ENCODE results near the gene LRSAM1.

Gene LRSAM1

DNA sequence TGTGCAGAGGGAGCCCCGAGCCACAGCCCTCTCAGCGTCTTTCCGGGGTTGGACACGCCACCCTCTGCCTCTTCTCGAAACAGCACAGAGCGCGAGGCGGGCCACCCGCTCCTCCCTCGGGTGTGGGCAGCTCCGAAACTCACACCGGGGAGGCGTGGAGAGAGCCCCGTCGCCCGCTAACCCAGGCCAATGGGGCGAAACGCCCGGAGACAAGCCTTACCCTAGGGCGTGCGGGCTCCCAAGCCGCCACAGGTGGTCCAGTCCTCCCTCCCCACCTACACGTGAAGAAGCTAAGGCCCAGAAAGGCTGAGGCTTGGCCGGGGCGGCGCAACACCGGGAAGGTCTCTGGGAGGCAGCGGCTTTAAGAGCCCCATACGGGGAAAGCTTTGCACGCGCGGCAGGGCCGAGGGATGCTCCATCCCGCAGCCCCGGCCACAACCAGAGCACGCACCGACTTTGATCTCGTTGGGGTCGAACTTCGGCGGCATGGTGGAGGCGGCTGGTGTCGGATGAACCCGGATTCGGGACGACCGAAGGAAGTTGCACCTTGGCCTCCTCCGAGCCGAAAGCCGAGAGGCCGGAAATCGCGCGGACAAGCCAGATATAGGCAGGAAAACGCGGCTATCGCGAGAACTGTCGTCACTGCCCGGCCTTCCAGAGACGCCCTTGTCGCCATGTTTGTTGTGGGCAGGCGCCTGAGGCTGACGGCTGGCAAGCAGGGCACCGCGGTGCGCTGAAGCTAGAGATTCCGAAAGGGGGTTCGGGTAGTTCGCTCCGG lies at the start of gene LRSAM1, which contains the start of gene RPL12:
LRSAM1 (plus strand) TSS at position 681 of the 778 bp plus-strand sequence. CDS start 3,018 bp downstream, outside the sequence.
RPL12 (minus strand) TSS at position 577 of the 778 bp plus-strand sequence; CDS start at position 488, 89 bp downstream.
- peak; percentile 73 for ATAC-seq
- TF ChIP-seq GLIS3 (CRISPR knock-in tag; IDR thresholded peaks at IDR 0.05) (peak; percentile 89), ZNF8 (CRISPR knock-in tag; IDR thresholded peaks at IDR 0.05) (no peak), ZFP30 (CRISPR knock-in tag; IDR thresholded peaks at IDR 0.05) (0 out of 2 replicates have a peak, but pooled peaks have one; percentile 29), ARNTL (CRISPR knock-in tag; IDR thresholded peaks at IDR 0.05; ENCODE audit: borderline replicate concordance, low read depth) (no peak)
- TF ChIP-seq, protein P1, sequence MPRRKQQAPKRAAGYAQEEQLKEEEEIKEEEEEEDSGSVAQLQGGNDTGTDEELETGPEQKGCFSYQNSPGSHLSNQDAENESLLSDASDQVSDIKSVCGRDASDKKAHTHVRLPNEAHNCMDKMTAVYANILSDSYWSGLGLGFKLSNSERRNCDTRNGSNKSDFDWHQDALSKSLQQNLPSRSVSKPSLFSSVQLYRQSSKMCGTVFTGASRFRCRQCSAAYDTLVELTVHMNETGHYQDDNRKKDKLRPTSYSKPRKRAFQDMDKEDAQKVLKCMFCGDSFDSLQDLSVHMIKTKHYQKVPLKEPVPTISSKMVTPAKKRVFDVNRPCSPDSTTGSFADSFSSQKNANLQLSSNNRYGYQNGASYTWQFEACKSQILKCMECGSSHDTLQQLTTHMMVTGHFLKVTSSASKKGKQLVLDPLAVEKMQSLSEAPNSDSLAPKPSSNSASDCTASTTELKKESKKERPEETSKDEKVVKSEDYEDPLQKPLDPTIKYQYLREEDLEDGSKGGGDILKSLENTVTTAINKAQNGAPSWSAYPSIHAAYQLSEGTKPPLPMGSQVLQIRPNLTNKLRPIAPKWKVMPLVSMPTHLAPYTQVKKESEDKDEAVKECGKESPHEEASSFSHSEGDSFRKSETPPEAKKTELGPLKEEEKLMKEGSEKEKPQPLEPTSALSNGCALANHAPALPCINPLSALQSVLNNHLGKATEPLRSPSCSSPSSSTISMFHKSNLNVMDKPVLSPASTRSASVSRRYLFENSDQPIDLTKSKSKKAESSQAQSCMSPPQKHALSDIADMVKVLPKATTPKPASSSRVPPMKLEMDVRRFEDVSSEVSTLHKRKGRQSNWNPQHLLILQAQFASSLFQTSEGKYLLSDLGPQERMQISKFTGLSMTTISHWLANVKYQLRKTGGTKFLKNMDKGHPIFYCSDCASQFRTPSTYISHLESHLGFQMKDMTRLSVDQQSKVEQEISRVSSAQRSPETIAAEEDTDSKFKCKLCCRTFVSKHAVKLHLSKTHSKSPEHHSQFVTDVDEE (CRISPR knock-in tag; IDR thresholded peaks at IDR 0.05) = 0 out of 2 replicates have a peak, but pooled peaks have one; percentile 48
- TF ChIP-seq, protein P2, sequence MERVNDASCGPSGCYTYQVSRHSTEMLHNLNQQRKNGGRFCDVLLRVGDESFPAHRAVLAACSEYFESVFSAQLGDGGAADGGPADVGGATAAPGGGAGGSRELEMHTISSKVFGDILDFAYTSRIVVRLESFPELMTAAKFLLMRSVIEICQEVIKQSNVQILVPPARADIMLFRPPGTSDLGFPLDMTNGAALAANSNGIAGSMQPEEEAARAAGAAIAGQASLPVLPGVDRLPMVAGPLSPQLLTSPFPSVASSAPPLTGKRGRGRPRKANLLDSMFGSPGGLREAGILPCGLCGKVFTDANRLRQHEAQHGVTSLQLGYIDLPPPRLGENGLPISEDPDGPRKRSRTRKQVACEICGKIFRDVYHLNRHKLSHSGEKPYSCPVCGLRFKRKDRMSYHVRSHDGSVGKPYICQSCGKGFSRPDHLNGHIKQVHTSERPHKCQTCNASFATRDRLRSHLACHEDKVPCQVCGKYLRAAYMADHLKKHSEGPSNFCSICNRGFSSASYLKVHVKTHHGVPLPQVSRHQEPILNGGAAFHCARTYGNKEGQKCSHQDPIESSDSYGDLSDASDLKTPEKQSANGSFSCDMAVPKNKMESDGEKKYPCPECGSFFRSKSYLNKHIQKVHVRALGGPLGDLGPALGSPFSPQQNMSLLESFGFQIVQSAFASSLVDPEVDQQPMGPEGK (CRISPR knock-in tag; IDR thresholded peaks at IDR 0.05; ENCODE audit: borderline replicate concordance) = 0 out of 2 replicates have a peak, but pooled peaks have one; percentile 25
- TF ChIP-seq, protein P3, sequence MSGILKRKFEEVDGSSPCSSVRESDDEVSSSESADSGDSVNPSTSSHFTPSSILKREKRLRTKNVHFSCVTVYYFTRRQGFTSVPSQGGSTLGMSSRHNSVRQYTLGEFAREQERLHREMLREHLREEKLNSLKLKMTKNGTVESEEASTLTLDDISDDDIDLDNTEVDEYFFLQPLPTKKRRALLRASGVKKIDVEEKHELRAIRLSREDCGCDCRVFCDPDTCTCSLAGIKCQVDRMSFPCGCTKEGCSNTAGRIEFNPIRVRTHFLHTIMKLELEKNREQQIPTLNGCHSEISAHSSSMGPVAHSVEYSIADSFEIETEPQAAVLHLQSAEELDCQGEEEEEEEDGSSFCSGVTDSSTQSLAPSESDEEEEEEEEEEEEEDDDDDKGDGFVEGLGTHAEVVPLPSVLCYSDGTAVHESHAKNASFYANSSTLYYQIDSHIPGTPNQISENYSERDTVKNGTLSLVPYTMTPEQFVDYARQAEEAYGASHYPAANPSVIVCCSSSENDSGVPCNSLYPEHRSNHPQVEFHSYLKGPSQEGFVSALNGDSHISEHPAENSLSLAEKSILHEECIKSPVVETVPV (CRISPR knock-in tag; IDR thresholded peaks at IDR 0.05) = peak; percentile 72; the same call in 1 of the 2 replicates

DNA sequence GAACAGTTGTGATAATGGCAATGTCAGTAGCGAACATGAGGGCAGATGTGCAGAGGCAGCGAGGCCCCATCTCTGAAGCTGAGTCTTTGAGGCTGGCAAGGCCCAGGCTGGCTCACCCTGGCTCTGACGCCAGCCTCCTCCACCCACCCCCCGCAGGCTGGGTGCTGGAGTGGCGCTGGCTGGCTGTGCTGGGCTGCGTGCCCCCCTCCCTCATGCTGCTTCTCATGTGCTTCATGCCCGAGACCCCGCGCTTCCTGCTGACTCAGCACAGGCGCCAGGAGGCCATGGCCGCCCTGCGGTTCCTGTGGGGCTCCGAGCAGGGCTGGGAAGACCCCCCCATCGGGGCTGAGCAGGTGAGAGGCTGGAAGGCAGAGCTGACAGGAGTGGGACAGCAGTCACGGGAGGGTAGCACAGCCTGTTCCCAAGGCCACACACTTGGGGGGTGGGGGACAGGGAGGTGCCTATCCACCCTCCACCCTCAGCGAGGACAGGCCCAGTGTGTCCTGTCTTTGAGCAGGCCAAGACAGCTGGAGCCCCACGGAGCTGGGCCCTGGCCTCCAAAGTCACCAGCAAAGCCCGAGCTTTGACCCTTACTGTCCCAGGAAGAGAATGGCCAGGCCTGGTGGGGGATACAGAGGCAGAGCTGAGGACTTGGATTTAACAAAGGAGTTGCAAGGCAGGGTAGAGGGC lies 48.8 kb upstream of the LRSAM1 start:
- no peak for ATAC-seq
- TF ChIP-seq ZNF70 (CRISPR knock-in tag; IDR thresholded peaks at IDR 0.05) (no peak), GLIS3 (CRISPR knock-in tag; IDR thresholded peaks at IDR 0.05) (no peak), CSDC2 (CRISPR knock-in tag; IDR thresholded peaks at IDR 0.05) (no peak), TCF4 (CRISPR knock-in tag; IDR thresholded peaks at IDR 0.05; ENCODE audit: borderline replicate concordance) (no peak), ZNF8 (CRISPR knock-in tag; IDR thresholded peaks at IDR 0.05) (no peak), PPARA (CRISPR knock-in tag; IDR thresholded peaks at IDR 0.05; ENCODE audit: borderline replicate concordance) (no peak), ZC3H10 (CRISPR knock-in tag; IDR thresholded peaks at IDR 0.05) (no peak), ISL1 (CRISPR knock-in tag; IDR thresholded peaks at IDR 0.05) (no peak), ESRRG (CRISPR knock-in tag; IDR thresholded peaks at IDR 0.05) (no peak), ZFP30 (CRISPR knock-in tag; IDR thresholded peaks at IDR 0.05) (no peak), SNAI2 (CRISPR knock-in tag; IDR thresholded peaks at IDR 0.05) (no peak), ARNTL (CRISPR knock-in tag; IDR thresholded peaks at IDR 0.05; ENCODE audit: borderline replicate concordance, low read depth) (no peak), BACH2 (CRISPR knock-in tag; IDR thresholded peaks at IDR 0.05; ENCODE audit: borderline replicate concordance) (no peak)
- TF ChIP-seq, protein P2 (CRISPR knock-in tag; IDR thresholded peaks at IDR 0.05; ENCODE audit: borderline replicate concordance) = no peak
- TF ChIP-seq, protein P1 (CRISPR knock-in tag; IDR thresholded peaks at IDR 0.05) = no peak
- TF ChIP-seq, protein P4, sequence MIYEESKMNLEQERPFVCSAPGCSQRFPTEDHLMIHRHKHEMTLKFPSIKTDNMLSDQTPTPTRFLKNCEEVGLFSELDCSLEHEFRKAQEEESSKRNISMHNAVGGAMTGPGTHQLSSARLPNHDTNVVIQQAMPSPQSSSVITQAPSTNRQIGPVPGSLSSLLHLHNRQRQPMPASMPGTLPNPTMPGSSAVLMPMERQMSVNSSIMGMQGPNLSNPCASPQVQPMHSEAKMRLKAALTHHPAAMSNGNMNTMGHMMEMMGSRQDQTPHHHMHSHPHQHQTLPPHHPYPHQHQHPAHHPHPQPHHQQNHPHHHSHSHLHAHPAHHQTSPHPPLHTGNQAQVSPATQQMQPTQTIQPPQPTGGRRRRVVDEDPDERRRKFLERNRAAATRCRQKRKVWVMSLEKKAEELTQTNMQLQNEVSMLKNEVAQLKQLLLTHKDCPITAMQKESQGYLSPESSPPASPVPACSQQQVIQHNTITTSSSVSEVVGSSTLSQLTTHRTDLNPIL (CRISPR knock-in tag; IDR thresholded peaks at IDR 0.05; ENCODE audit: low read depth) = no peak
- TF ChIP-seq, protein P5, sequence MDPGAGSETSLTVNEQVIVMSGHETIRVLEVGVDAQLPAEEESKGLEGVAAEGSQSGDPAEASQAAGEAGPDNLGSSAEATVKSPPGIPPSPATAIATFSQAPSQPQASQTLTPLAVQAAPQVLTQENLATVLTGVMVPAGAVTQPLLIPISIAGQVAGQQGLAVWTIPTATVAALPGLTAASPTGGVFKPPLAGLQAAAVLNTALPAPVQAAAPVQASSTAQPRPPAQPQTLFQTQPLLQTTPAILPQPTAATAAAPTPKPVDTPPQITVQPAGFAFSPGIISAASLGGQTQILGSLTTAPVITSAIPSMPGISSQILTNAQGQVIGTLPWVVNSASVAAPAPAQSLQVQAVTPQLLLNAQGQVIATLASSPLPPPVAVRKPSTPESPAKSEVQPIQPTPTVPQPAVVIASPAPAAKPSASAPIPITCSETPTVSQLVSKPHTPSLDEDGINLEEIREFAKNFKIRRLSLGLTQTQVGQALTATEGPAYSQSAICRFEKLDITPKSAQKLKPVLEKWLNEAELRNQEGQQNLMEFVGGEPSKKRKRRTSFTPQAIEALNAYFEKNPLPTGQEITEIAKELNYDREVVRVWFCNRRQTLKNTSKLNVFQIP (CRISPR knock-in tag; IDR thresholded peaks at IDR 0.05; ENCODE audit: borderline replicate concordance, low read depth) = no peak

All from SK-N-SH treated with all-trans-retinoic acid at 6 μM for 48 hours (cell line).